Pancreas (tissue), 10 donors: ENCODE measurements around the gene VTN. TPM values are rescaled to one million over a fixed set of nuclear protein-coding genes. Genes with fewer than 3 reads are reported as not detected.

Experiments used
- ATAC-seq, 4 donors: fragments of 200-7000 bp; cut with Tn5 transposase; one replicate each; pipeline versions ENCODE4 v1.8.0 to v1.9.1; 2020; ENCODE audit warnings: mild to moderate bottlenecking in 4 of 4, moderate library complexity in 4 of 4
- DNase-seq, 6 donors: peaks; one replicate each; pipeline ENCODE4 v3.0.0-alpha.2; 2020
- FAIRE-seq: peaks from 2 replicates; lab custom pipeline; 2012; peaks lifted over from hg19 to GRCh38; lab: Jason Lieb, UNC
- H3K27ac ChIP-seq, 4 donors: fragments of 200-600 bp; sonication (generic); 1 replicate in 3 of 4; 2 replicates in 1 of 4; pipeline versions ENCODE4 v1.5.0 to v1.8.0; 2020
- H3K27me3 ChIP-seq, 4 donors: fragments of 200-600 bp; one replicate each; pipeline ENCODE4 v1.8.0; 2021
- H3K36me3 ChIP-seq, 3 donors: fragments of 200-600 bp; sonication (generic) in 1 of 3; one replicate each; pipeline versions ENCODE4 v1.5.0 to v1.8.0; 2020 to 2021
- H3K4me1 ChIP-seq, 3 donors: fragments of 200-600 bp; one replicate each; pipeline ENCODE4 v1.8.0; 2021
- H3K4me3 ChIP-seq, 4 donors: fragments of 200-600 bp; sonication (generic) in 2 of 4; one replicate each; pipeline versions ENCODE4 v1.5.0 to v1.8.0; 2020 to 2021
- H3K9me3 ChIP-seq, 4 donors: fragments of 200-600 bp; one replicate each; pipeline ENCODE4 v1.8.0; 2021
- WGBS, 2 donors: extraction: QIAGEN DNeasy Blood & Tissue Kit; methylation state at CpG; one replicate each; pipeline ENCODE4 v1.1.7; 2013; 5-methylcytosine and 5-hydroxymethylcytosine counted together
- intact Hi-C, 3 donors: fragments of 100-400 bp; cut with DNase I; formaldehyde crosslinking; loops; one replicate each; pipeline versions ENCODE4 v1.11.1 to v1.14.2; 2022
- polyA plus RNA-seq, 2 donors: library from polyadenylated mRNA; stranded (reverse); fragments of 200-250 nt; gene quantifications; one replicate each; pipeline ENCODE4 v1.2.3, GENCODE V29; 2013
- total RNA-seq, 6 donors: library from RNA; stranded (reverse); fragmentation: NEBNext Ultra II Directional in 4 of 6; extraction: Animal tissue kit (Norgen Biotek cat#: 25700) in 4 of 6; gene quantifications; one replicate each; pipeline versions ENCODE4 v1.2.1 to v1.2.4, GENCODE V29; 2021 to 2023
- TF ChIP-seq, protein P1 (sequence below), 4 donors: fragments of 200-600 bp; sonication (generic) in 3 of 4; IDR thresholded peaks; one replicate each; pipeline versions ENCODE4 v1.5.0 to v1.8.0; 2021; ENCODE audit warnings: antibody characterized with exemption in 4 of 4
- donor health status: healthy with polysubstance abuse.
- donor health status: DM: no; HTN: no; CAD: no; lungs with moderate emphysema.
- donor health status: DM: no; HTN: no; CAD: no.
- donor health status: control.
- donor health status: control.
- donor health status: Bipolar disorder and iron deficiency.
- donor health status: DM: yes; HTN: yes; CAD: no.
- donor health status: DM: no; HTN: no; CAD: no.
- donor health status: DM: no; HTN: no; CAD: no.
- donor health status: DM: yes; HTN: yes; CAD: no.

Gene VTN
- total and polyA plus RNA-seq, 8 donors: 5.2 to 21.6 (median 12.1) TPM

DNA sequence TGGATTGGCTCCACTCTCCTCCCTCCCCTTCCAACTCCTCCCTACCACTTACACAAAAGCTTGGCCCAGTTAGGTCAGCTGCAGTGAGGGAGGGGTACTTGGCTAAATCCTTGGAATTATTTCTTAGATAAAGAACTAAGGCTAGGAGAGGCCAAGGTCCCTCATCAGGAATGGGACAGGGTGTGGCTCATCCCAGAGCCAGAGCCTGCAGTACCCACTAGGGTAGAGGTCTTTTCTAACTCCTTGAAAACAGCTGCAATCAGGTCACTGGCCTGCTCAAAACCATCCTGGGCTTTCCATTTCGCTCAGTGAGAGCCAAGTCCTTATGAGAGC, 37.8 kb upstream of the VTN start:
- Histone ChIP-seq H3K9me3 (no peaks in the 10 kb centered on the region), H3K4me3 (no peak overlapping the region), H3K27me3 (no peaks in the 10 kb centered on the region), H3K27ac (no peak overlapping the region), H3K4me1 (peaks cover 0 to 13% (median 4%) of the 10 kb centered on the region in 3 donors), H3K36me3 (no peaks in the 10 kb centered on the region)
- ATAC-seq (no peak), DNase-seq (no peak), FAIRE-seq (no peak)
- TF ChIP-seq, protein P1, sequence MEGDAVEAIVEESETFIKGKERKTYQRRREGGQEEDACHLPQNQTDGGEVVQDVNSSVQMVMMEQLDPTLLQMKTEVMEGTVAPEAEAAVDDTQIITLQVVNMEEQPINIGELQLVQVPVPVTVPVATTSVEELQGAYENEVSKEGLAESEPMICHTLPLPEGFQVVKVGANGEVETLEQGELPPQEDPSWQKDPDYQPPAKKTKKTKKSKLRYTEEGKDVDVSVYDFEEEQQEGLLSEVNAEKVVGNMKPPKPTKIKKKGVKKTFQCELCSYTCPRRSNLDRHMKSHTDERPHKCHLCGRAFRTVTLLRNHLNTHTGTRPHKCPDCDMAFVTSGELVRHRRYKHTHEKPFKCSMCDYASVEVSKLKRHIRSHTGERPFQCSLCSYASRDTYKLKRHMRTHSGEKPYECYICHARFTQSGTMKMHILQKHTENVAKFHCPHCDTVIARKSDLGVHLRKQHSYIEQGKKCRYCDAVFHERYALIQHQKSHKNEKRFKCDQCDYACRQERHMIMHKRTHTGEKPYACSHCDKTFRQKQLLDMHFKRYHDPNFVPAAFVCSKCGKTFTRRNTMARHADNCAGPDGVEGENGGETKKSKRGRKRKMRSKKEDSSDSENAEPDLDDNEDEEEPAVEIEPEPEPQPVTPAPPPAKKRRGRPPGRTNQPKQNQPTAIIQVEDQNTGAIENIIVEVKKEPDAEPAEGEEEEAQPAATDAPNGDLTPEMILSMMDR (IDR thresholded peaks at IDR 0.05): no peak
- WGBS, 2 donors: 94 to 95% methylated on average over 1 of the region's 1 CpG
- intact Hi-C loops: no loop called here

DNA sequence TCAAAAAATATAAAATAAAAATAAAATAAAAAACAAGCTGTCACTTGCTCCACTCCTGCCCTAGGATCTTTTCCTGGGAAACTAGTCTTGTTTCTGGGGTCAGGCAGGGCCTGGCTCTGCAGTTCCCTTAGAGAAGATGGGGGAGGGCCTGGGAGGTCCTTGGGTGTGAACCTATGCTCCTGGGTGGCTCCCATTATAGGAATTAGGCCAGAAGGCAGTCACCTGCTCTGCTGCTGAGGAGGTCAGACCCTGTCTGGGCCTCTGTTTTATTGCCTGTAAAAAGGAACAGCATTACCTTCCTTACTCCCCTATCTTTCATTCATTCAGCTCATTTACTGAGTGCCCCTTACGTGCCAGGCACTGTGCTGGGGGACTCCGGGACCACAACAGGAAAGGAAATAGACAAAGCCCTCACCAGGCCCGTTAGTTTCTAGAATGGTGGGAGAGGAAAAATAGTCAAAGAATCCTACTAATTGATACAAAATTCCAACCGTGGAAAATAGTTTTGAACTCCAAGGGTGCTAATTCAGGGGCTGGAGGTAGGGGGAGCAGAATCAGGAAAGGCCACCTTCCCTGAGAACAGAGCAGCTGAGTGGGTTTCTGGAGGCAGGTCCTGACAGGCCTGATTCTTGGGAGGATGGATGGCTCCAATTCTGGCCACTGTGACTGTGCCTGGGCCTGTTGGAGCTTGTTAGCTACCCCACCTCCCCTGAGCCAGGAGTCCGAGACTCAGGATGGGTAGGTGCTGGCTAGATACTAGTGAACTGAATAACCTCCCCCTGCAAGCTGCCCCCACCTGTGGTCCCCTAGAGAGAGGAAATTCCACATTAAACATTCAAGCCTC, 37.2 kb upstream of the VTN start:
- TF ChIP-seq, protein P1 (IDR thresholded peaks at IDR 0.05): no peak
- intact Hi-C loops: no loop called here
- FAIRE-seq (no peak), ATAC-seq (no peak), DNase-seq (no peak)
- Histone ChIP-seq H3K36me3 (no peaks in the 10 kb centered on the region), H3K27me3 (no peaks in the 10 kb centered on the region), H3K9me3 (no peaks in the 10 kb centered on the region), H3K27ac (no peak overlapping the region), H3K4me1 (peaks cover 0 to 13% (median 4%) of the 10 kb centered on the region in 3 donors), H3K4me3 (no peak overlapping the region)
- WGBS, 2 donors: 86 to 92% methylated on average over 5 of the region's 5 CpGs

DNA sequence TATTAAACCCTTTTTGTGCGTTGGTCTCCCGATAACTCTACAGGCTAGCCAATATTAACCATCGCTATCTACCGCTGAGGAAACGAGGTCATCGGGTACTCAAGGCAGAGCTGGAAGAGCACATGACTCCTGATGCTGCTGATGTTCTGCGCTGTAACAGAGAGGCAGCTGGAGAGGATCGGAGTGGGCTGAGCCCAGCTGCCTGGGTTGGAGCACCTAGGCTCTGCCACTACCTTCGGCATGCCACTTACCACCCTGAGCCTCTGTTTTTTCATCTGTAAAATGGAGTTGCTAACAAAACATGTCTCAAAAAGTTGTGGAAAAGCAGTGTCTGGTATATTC, 36.3 kb upstream of the VTN start:
- intact Hi-C loops: no loop called here
- DNase-seq: no peak

DNA sequence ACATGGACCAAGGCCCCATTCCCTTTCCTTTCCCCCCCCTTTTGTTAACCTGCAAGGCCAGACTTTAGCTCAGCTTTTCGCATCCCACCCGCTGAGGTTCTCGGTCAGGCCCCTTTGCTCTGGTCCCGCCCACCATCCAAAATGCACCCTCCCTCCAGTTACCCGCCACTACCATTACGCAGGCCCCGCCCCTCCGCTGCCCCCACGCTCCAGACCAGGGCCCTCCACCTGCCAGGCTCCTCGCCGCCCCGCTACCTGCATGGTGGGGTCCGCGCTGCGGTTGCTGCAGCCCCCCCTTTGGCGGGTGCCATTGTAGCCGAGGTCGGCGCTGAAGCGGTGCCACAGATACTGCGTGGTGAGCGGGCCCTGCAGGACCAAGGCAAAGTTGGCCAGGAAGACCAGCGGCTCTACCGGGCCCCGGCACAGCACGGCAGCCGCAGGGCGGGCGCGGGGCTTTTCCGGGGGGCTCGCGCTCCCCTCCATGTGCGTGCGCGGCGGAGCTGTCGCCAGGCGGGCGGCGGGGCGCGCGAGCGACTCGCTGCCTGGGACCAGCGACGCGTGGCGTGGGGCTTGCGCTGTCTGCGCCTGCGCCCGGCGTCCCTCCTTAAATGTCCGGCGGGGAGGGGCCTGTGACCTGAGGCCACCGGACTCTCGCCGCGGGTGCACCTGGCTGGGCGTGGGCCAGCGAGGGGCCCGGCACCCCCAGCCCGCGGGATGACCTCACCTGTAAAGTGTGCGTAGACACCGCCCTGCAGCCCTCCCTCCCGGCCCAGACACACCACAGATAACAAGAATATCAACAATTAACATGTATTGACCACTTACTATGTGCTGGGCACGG, 35.7 kb upstream of the VTN start, which contains the start of gene SLC46A1:
SLC46A1 (minus strand) TSS at position 581 of the 841 bp plus-strand sequence; CDS start at position 483, 98 bp downstream.
- no peaks in the 10 kb centered on the region for H3K27me3 ChIP-seq
- 1% methylated on average over 48 to 70 of the region's 70 CpGs for WGBS, 2 donors
- ATAC-seq (peak; percentile 71 to 79 (median 78)), DNase-seq (peak; percentile 59 to 86 (median 70)), FAIRE-seq (no peak)
- H3K4me1 ChIP-seq: peaks cover 0 to 13% (median 4%) of the 10 kb centered on the region in 3 donors
- H3K27ac ChIP-seq: peak within 1 kb of the TSS; percentile 37 to 57 (median 38)
- TF ChIP-seq, protein P1 (IDR thresholded peaks at IDR 0.05): no peak
- peak within 1 kb of the TSS; percentile 69 to 91 (median 80) for H3K4me3 ChIP-seq
- intact Hi-C loops: no loop called here
- no peaks in the 10 kb centered on the region for H3K9me3 ChIP-seq
- no peaks in the 10 kb centered on the region for H3K36me3 ChIP-seq

More for the DNA sequence above, 36.3 kb upstream of the VTN start:
- Histone ChIP-seq H3K27me3 (no peaks in the 10 kb centered on the region), H3K4me3 (peak overlapping the region; percentile 69 to 91 (median 80)), H3K27ac (peak overlapping the region in 2 of 4 donors; percentile 38 to 57), H3K4me1 (peaks cover 0 to 13% (median 4%) of the 10 kb centered on the region in 3 donors), H3K9me3 (no peaks in the 10 kb centered on the region), H3K36me3 (no peaks in the 10 kb centered on the region)
- TF ChIP-seq, protein P1 (IDR thresholded peaks at IDR 0.05): no peak
- peak; percentile 14 to 38 (median 26) for ATAC-seq
- WGBS, 2 donors: 18 to 20% methylated on average over 9 of the region's 9 CpGs
- no peak for FAIRE-seq
